Colonic mucosa (tissue), 4 donors: ENCODE results near the gene FAM156A. TPM values are rescaled to one million over a fixed set of nuclear protein-coding genes. Genes with fewer than 3 reads are reported as not detected.
"Not testable (repeated sequence)": the region's sequence is repeated elsewhere in the genome, so short reads cannot be mapped to it uniquely, and the experiment has no call there.

Source experiments
- DNase-seq: peaks from one replicate; pipeline ENCODE4 v3.0.0-alpha.2; 2020
- H3K27ac ChIP-seq: fragments of 200-600 bp; one replicate; pipeline ENCODE4 v1.8.0; 2021
- H3K27me3 ChIP-seq: fragments of 200-600 bp; one replicate; pipeline ENCODE4 v1.8.0; 2021
- H3K36me3 ChIP-seq: fragments of 200-600 bp; one replicate; pipeline ENCODE4 v1.8.0; 2021
- H3K4me1 ChIP-seq: fragments of 200-600 bp; one replicate; pipeline ENCODE4 v1.8.0; 2021; ENCODE audit warnings: mild to moderate bottlenecking
- H3K4me3 ChIP-seq: fragments of 200-600 bp; one replicate; pipeline ENCODE4 v1.8.0; 2021
- H3K9ac ChIP-seq, 2 donors: one replicate each; pipeline ENCODE4 v1.7.0; 2013; ENCODE audit warnings: control low read depth in 2 of 2, low read depth in 2 of 2, low read length in 2 of 2
- H3K9me3 ChIP-seq: fragments of 200-600 bp; one replicate; pipeline ENCODE4 v1.8.0; 2021
- CTCF ChIP-seq: fragments of 200-600 bp; IDR thresholded peaks from one replicate; pipeline ENCODE4 v1.8.0; 2022; ENCODE audit warnings: antibody characterized with exemption, mild to moderate bottlenecking
- intact Hi-C: fragments of 100-400 bp; cut with DNase I; formaldehyde crosslinking; loops from one replicate; pipeline ENCODE4 v1.14.1; 2022
- total RNA-seq, 2 donors: library from RNA; stranded (reverse); fragmentation: NEBNext Ultra II Directional in 1 of 2; extraction: Animal tissue kit (Norgen Biotek cat#: 25700) in 1 of 2; gene quantifications; one replicate each; pipeline ENCODE4 v1.2.1, GENCODE V29; 2021
- donor health status: healthy.
- donor health status: DM: no; HTN: no; CAD: no.
- donor health status: DM: no; HTN: no; CAD: no.

Gene FAM156A
- total RNA-seq, 2 donors from 2014 or later: 10.8 to 20.0 TPM

- H3K4me3 ChIP-seq, DNase-seq, intact Hi-C loops, H3K4me1 ChIP-seq, H3K9ac ChIP-seq, H3K27me3 ChIP-seq, H3K36me3 ChIP-seq, H3K9me3 ChIP-seq, H3K27ac ChIP-seq: not testable (repeated sequence)
Observed at GRCh38 chrX:52940704-52941103, 17.6 kb downstream of the FAM156A start.

DNA sequence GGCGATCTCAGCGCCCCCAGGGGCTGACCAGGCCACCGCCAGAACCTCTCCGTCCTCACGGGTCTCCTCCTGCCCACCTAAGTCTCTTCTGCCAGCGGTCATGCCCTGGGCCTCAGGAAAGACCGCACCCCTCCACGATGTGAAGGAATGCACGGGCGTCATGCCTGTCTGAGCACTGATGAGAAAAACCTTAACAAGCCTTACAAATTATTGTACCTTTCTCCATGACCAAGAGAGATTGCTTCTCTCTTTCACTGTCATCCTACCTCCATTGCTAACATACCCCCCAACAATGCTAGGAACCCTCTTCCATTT, 22.9 kb downstream of the FAM156A start:
- H3K36me3 ChIP-seq, H3K27me3 ChIP-seq, DNase-seq, H3K4me1 ChIP-seq, H3K9me3 ChIP-seq, intact Hi-C loops: not testable (repeated sequence)
- H3K4me3 ChIP-seq: peak overlapping the region; percentile 59
- peak overlapping the region; percentile 85 to 95 for H3K9ac ChIP-seq
- peak overlapping the region; percentile 92 for H3K27ac ChIP-seq

- no peaks in the 10 kb centered on the region for H3K36me3 ChIP-seq
- H3K27me3 ChIP-seq: no peaks in the 10 kb centered on the region
- peak overlapping the region; percentile 85 to 95 for H3K9ac ChIP-seq
- TF ChIP-seq CTCF: peak; percentile 78
- H3K4me1 ChIP-seq: no peaks in the 10 kb centered on the region
- peak overlapping the region; percentile 92 for H3K27ac ChIP-seq
- intact Hi-C loops: no loop called here
- H3K9me3 ChIP-seq: no peaks in the 10 kb centered on the region
- peak; percentile 96 for DNase-seq
- peak overlapping the region; percentile 59 for H3K4me3 ChIP-seq
Observed at GRCh38 chrX:52934704-52935469, 23.4 kb downstream of the FAM156A start.

DNA sequence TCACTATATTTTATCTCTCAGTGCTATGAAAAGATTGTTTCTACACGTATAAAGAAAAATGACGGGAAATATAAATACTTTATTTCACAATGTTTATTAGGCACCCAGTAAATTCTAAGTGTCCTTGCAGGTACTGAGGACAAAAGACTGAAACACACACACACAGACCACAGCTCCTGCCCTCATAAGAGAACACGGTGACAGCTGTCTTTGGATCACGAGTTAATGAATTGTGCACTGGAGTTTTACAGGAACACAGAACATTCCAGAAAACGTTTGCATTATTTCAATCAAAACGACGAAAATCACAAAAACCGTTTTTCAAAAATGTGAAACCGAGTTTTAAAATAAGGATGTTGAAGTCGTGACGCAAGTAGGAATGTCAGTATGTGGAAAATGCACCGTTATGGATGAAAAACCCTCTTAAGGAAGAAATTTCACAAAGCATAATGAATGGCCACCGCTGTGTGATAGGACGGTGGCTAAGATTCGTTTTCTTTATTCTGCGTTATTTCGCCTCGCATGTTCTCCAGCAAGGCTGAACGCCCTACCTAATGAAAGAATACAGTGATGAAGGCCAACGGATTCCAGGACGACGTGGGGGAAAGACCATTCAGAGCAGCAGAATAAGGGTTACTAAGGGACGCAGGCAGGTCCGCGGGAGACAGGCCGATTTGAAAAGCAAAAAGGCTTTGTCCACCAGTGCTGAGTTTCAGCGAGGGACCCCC, 24.2 kb downstream of the FAM156A start:
- Histone ChIP-seq H3K27ac (peak overlapping the region; percentile 92), H3K4me3 (peak overlapping the region; percentile 59), H3K4me1 (no peaks in the 10 kb centered on the region), H3K9ac (peak overlapping the region in 1 of 2 donors; percentile 44), H3K27me3 (no peaks in the 10 kb centered on the region), H3K9me3 (no peaks in the 10 kb centered on the region), H3K36me3 (no peaks in the 10 kb centered on the region)
- no peak for TF ChIP-seq CTCF
- intact Hi-C loops: no loop called here
- DNase-seq: no peak

- intact Hi-C loops: no loop called here
- H3K36me3 ChIP-seq: no peaks in the 10 kb centered on the region
- no peak overlapping the region for H3K27ac ChIP-seq
- no peaks in the 10 kb centered on the region for H3K27me3 ChIP-seq
- no peak for DNase-seq
- TF ChIP-seq CTCF: no peak
- no peak overlapping the region for H3K9ac ChIP-seq
- H3K4me3 ChIP-seq: no peak overlapping the region
- no peaks in the 10 kb centered on the region for H3K9me3 ChIP-seq
- H3K4me1 ChIP-seq: no peaks in the 10 kb centered on the region
Observed at GRCh38 chrX:52933213-52933612, 25.1 kb downstream of the FAM156A start.

GRCh38 chrX:52930214-52930613, 28.1 kb downstream of the FAM156A start:
- H3K4me3 ChIP-seq, H3K27me3 ChIP-seq, H3K9ac ChIP-seq, H3K27ac ChIP-seq, H3K4me1 ChIP-seq, H3K36me3 ChIP-seq, H3K9me3 ChIP-seq, DNase-seq, intact Hi-C loops: not testable (repeated sequence)

GRCh38 chrX:52923781-52924241, 34.5 kb downstream of the FAM156A start:
- no peak for TF ChIP-seq CTCF
- peak; percentile 17 for DNase-seq
- intact Hi-C loops: no loop called here
- Histone ChIP-seq H3K9ac (no peak overlapping the region), H3K4me1 (no peaks in the 10 kb centered on the region), H3K27ac (no peak overlapping the region), H3K9me3 (no peaks in the 10 kb centered on the region), H3K27me3 (no peaks in the 10 kb centered on the region), H3K4me3 (no peak overlapping the region), H3K36me3 (no peaks in the 10 kb centered on the region)

DNA sequence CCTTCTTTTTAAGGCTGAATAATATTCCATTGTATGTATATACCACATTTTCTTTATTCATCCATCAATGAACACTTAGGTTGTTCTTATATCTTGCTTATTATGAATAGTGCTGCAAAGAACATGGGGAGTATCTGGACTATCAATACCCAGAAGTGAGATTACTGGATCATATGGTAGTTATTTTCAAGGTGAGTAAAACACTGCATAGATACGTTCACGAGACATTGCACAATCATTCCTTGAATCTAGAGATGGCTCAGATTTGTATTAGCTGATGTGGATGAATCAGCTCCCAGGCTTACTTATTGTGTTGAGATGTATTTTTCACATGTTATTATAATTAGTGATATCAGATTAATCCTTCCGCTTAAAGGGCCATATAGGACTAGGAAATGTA, 43.6 kb downstream of the FAM156A start:
- intact Hi-C loops, H3K9me3 ChIP-seq, H3K4me3 ChIP-seq, H3K9ac ChIP-seq, H3K27me3 ChIP-seq, H3K4me1 ChIP-seq, H3K27ac ChIP-seq, DNase-seq, H3K36me3 ChIP-seq: not testable (repeated sequence)

DNA sequence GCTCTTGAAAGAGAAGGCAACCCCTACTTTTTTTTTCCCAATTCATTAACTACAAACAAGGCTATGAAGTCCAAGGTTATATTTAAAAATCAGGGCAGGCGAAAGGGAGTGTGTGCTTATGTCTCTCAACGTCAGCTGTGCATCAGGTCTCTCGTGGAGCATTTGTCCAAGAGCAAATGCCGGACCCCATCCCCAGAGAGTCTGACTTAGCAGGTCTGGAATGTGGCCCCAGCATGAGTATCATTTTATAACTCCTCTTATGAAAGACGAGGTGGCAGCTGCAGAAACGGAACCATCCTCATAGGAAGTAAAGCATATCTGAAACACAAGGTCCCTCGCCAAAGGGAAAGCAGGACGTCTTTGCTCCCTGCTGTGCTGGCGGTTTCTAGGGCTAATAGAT, 44.6 kb downstream of the FAM156A start:
- H3K4me3 ChIP-seq, DNase-seq, H3K4me1 ChIP-seq, H3K27ac ChIP-seq, H3K27me3 ChIP-seq, H3K9me3 ChIP-seq, H3K9ac ChIP-seq, H3K36me3 ChIP-seq, intact Hi-C loops: not testable (repeated sequence)
